HepG2 (cell line): ENCODE results near the gene LYSMD3. TPM values are rescaled to one million over a fixed set of nuclear protein-coding genes. Genes with fewer than 3 reads are reported as not detected.

Experiments used
- ATAC-seq: fragments of 200-7000 bp; cut with Tn5 transposase; 3 replicates; pipeline ENCODE4 v1.9.1; 2020; ENCODE audit warnings: mild to moderate bottlenecking, moderate library complexity
- BruUV-seq: library from RNA; stranded (reverse); fragments of 400-500 nt; replicated peaks from 2 replicates; lab custom pipeline; 2021; lab: Mats Ljungman, UMichigan
- CTCF ChIA-PET: fragments of 300-600 bp; formaldehyde crosslinking; extraction: SDS; loops from one replicate; lab custom pipeline; 2021; ENCODE audit warnings: low total read pairs, inconsistent platforms, low intra/inter-chr PET ratio; lab: Yijun Ruan, JAX
- POLR2A ChIA-PET: fragments of 350-600 bp; sonication (Branson Sonifier 250); formaldehyde crosslinking; loops from one replicate; lab custom pipeline; 2020; ENCODE audit warnings: antibody characterized with exemption, inconsistent platforms; lab: Yijun Ruan, JAX
- DNase-seq: peaks from one replicate; pipeline ENCODE4 v3.0.0-alpha.2; 2015; ENCODE audit warnings: low spot score
- FAIRE-seq: peaks from 3 replicates; lab custom pipeline; 2011; peaks lifted over from hg19 to GRCh38; lab: Jason Lieb, UNC
- H2AFZ ChIP-seq: one replicate; pipeline ENCODE4 v1.6.1; 2011; ENCODE audit warnings: low read length, inconsistent platforms
- H3K27ac ChIP-seq: fragments of 300-600 bp; 3 replicates; pipeline ENCODE4 v1.8.0; 2011; ENCODE audit warnings: mixed run types, mild to moderate bottlenecking, mixed read lengths, low read length, inconsistent platforms; ENCODE audit not compliant: insufficient read depth; ENCODE audit errors: extremely low read length
- H3K27me3 ChIP-seq, 2 experiments: fragments of 200-600 bp in 1 of 2; 2 replicates in 1 of 2; 3 replicates in 1 of 2; pipeline versions ENCODE4 v1.6.0 to v1.8.0; 2011; ENCODE audit warnings: low read length in 2 of 2, mild to moderate bottlenecking in 2 of 2, moderate library complexity in 2 of 2, inconsistent platforms in 1 of 2; ENCODE audit not compliant: insufficient read depth in 2 of 2, control insufficient read depth in 1 of 2
- H3K36me3 ChIP-seq, 2 experiments: fragments of 200-600 bp in 1 of 2; replicated peaks in 1 of 2; 2 replicates in 1 of 2; 3 replicates in 1 of 2; pipeline versions ENCODE4 v1.5.1 to v1.8.0; 2011; ENCODE audit warnings: low read length in 2 of 2, inconsistent platforms in 1 of 2; ENCODE audit not compliant: insufficient read depth in 2 of 2, control insufficient read depth in 1 of 2
- H3K4me1 ChIP-seq: 2 replicates; pipeline ENCODE4 v1.5.1; 2012; ENCODE audit warnings: low read length, inconsistent platforms; ENCODE audit not compliant: insufficient read depth
- H3K4me2 ChIP-seq: 2 replicates; pipeline ENCODE4 v1.6.0; 2011; ENCODE audit warnings: low read depth, low read length, inconsistent platforms
- H3K4me3 ChIP-seq, 3 experiments: fragments of 200-600 bp in 1 of 3; sonication (generic), shearing (Covaris generic) in 1 of 3; replicated peaks in 1 of 3; 2 replicates each; pipeline ENCODE4 v1.5.1; 2011 to 2016; ENCODE audit warnings: low read length in 3 of 3, inconsistent platforms in 2 of 3, low read depth in 2 of 3, mild to moderate bottlenecking in 2 of 3, control low read depth in 1 of 3, mixed read lengths in 1 of 3; ENCODE audit not compliant: insufficient read depth in 1 of 3
- H3K79me2 ChIP-seq: one replicate; pipeline ENCODE4 v1.6.1; 2011; ENCODE audit warnings: low read length, inconsistent platforms; ENCODE audit not compliant: insufficient read depth
- H3K9ac ChIP-seq: 2 replicates; pipeline ENCODE4 v1.6.0; 2011; ENCODE audit warnings: mild to moderate bottlenecking, low read depth, low read length, inconsistent platforms; ENCODE audit not compliant: insufficient read depth
- H3K9me3 ChIP-seq: 2 replicates; pipeline ENCODE4 v1.5.1; 2012; ENCODE audit warnings: mild to moderate bottlenecking, low read length
- H4K20me1 ChIP-seq: 2 replicates; pipeline ENCODE4 v1.6.0; 2011; ENCODE audit warnings: inconsistent platforms, mild to moderate bottlenecking, low read length, moderate library complexity; ENCODE audit not compliant: insufficient read depth
- CCDC6 ChIP-seq: sonication (generic); formaldehyde crosslinking; IDR thresholded peaks from 2 replicates; pipeline ENCODE4 v1.8.1; 2022; ENCODE audit warnings: mild to moderate bottlenecking, missing genetic modification reagents, moderate library complexity
- DMAP1 ChIP-seq: IDR thresholded peaks from 2 replicates; pipeline ENCODE4 v1.6.1; 2016
- FOXK2 ChIP-seq: fragments of 450-650 bp; IDR thresholded peaks from 2 replicates; pipeline ENCODE4 v1.6.1; 2016
- FOXP1 ChIP-seq, 2 experiments: fragments of 450-650 bp in 1 of 2; IDR thresholded peaks; 2 replicates each; pipeline ENCODE4 v1.6.1; 2017 to 2018; ENCODE audit warnings: antibody characterized with exemption in 1 of 2
- GPN1 ChIP-seq: sonication (generic); formaldehyde crosslinking; IDR thresholded peaks from 2 replicates; pipeline ENCODE4 v1.5.1; 2020; ENCODE audit warnings: missing genetic modification reagents, borderline replicate concordance
- IKZF1 ChIP-seq: fragments of 450-650 bp; IDR thresholded peaks from 2 replicates; pipeline ENCODE4 v1.7.1; 2016
- KAT8 ChIP-seq: IDR thresholded peaks from 2 replicates; pipeline ENCODE4 v1.6.1; 2016; ENCODE audit warnings: missing genetic modification reagents, missing compliant biosample characterization
- PHF20 ChIP-seq: sonication (generic); formaldehyde crosslinking; IDR thresholded peaks from 2 replicates; pipeline ENCODE4 v1.5.0; 2020; ENCODE audit warnings: mild to moderate bottlenecking, missing genetic modification reagents
- ZNF383 ChIP-seq: sonication (generic); formaldehyde crosslinking; IDR thresholded peaks from 2 replicates; pipeline ENCODE4 v1.4.0; 2020; ENCODE audit warnings: missing genetic modification reagents, mild to moderate bottlenecking, borderline replicate concordance
- ZNF468 ChIP-seq: sonication (generic); formaldehyde crosslinking; IDR thresholded peaks from 2 replicates; pipeline ENCODE4 v1.8.0; 2022; ENCODE audit warnings: mild to moderate bottlenecking, moderate library complexity, missing genetic modification reagents
- ZNF530 ChIP-seq: sonication (generic); formaldehyde crosslinking; IDR thresholded peaks from 2 replicates; pipeline ENCODE4 v1.5.0; 2020; ENCODE audit warnings: low read depth, mild to moderate bottlenecking, missing genetic modification reagents
- WGBS: methylation state at CpG from one replicate; pipeline ENCODE4 v1.1.6; 2017; ENCODE audit warnings: low lambda C conversion rate; 5-methylcytosine and 5-hydroxymethylcytosine counted together
- in situ Hi-C: cut with HindIII; loops from 2 replicates; pipeline ENCODE4 v1.10.0; 2017; ENCODE audit warnings: low pct_unique_long_range_greater_than_20kb; ENCODE audit not compliant: extremely low pct_ligation_motif_present
- intact Hi-C: fragments of 100-400 bp; cut with micrococcal nuclease; formaldehyde crosslinking; loops from one replicate; pipeline ENCODE4 v1.10.0; 2022; ENCODE audit not compliant: unreplicated experiment
- polyA plus RNA-seq, 8 experiments: library from polyadenylated mRNA; depleted of rRNA in 3 of 8; stranded (reverse) in 7 of 8; unstranded in 1 of 8; fragments of >200 nt; fragmentation: Illumina TruSeq in 4 of 8; extraction: Trizol in 4 of 8; gene quantifications; 2 replicates each; pipeline versions ENCODE4 v1.2.1 to v1.2.3, GENCODE V29; 2011 to 2016; ENCODE audit warnings: low read depth in 4 of 8, missing spikeins in 1 of 8, mixed read lengths in 1 of 8; ENCODE audit not compliant: insufficient read depth in 1 of 8
- total RNA-seq, 5 experiments: library from RNA; depleted of rRNA; stranded (reverse); fragments of >200 nt; fragmentation: Illumina TruSeq; extraction: Trizol; gene quantifications; 2 replicates each; pipeline ENCODE4 v1.2.3, GENCODE V29; 2016; ENCODE audit warnings: low read depth in 1 of 5
- TF ChIP-seq, protein P1 (sequence below): sonication (generic); formaldehyde crosslinking; IDR thresholded peaks from 2 replicates; pipeline ENCODE4 v1.5.1; 2020; ENCODE audit warnings: mild to moderate bottlenecking, missing genetic modification reagents
- TF ChIP-seq, protein P2 (sequence below): sonication (generic); formaldehyde crosslinking; conservative IDR thresholded peaks from 2 replicates; pipeline ENCODE4 v1.8.0; 2022; ENCODE audit warnings: mild to moderate bottlenecking, moderate library complexity, missing genetic modification reagents
- TF ChIP-seq, protein P3 (sequence below): IDR thresholded peaks from 2 replicates; pipeline ENCODE4 v1.6.1; 2018; ENCODE audit warnings: missing genetic modification reagents, mild to moderate bottlenecking, missing compliant biosample characterization
- TF ChIP-seq, protein P4 (sequence below): sonication (generic); formaldehyde crosslinking; IDR thresholded peaks from 2 replicates; pipeline ENCODE4 v1.5.1; 2020; ENCODE audit warnings: missing genetic modification reagents, mild to moderate bottlenecking, borderline replicate concordance
- TF ChIP-seq, protein P5 (sequence below): sonication (generic); formaldehyde crosslinking; IDR thresholded peaks from 2 replicates; pipeline ENCODE4 v1.8.1; 2023; ENCODE audit warnings: mild to moderate bottlenecking, missing genetic modification reagents

LYSMD3 gene
- total and polyA plus RNA-seq, 2 of the 13 experiments (the other 11 are each of a cell fraction or from before 2014, with no cell fraction given), result 9.1 to 13.8 TPM

DNA sequence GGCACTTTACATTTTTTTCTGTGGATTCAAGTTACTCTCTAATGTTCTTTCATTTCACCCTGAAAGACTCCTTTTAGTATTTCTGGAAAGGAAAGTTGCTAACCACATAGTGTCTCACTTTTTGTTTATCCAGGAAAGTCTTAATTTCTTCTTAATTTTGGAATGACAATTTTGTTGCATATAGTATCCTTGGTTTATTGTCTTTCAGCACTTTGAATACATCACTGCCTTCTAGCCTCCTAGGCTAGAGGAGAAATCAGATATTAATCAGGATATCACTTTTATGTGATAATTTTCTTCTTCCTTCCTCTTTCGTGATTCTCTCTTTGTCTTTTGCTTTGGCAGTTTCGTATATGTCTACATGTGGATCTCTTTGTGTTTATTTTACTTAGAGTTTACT lies 40.6 kb upstream of the LYSMD3 start:
- ATAC-seq, result no peak
- H2AFZ ChIP-seq, result no peak overlapping the region
- WGBS, result 1% methylated on average over 2 of the region's 2 CpGs
- no peak overlapping the region for H3K9ac ChIP-seq
- H3K36me3 ChIP-seq, result no peaks in the 10 kb centered on the region
- H3K9me3 ChIP-seq, result no peaks in the 10 kb centered on the region
- BruUV-seq, result no TSS peak
- no peaks in the 10 kb centered on the region for H3K27me3 ChIP-seq
- no peak overlapping the region for H3K4me2 ChIP-seq
- no peaks in the 10 kb centered on the region for H3K4me1 ChIP-seq
- H3K27ac ChIP-seq, result no peak overlapping the region
- no peaks in the 10 kb centered on the region for H3K79me2 ChIP-seq
- H3K4me3 ChIP-seq, result no peak overlapping the region
- POLR2A ChIA-PET, result no interaction called here
- H4K20me1 ChIP-seq, result no peaks in the 10 kb centered on the region
- CTCF ChIA-PET, result no interaction called here
- no peak for FAIRE-seq
- DNase-seq, result no peak
- intact Hi-C loops (no loop called here), in situ Hi-C loops (no loop called here)
- TF ChIP-seq, protein P1, sequence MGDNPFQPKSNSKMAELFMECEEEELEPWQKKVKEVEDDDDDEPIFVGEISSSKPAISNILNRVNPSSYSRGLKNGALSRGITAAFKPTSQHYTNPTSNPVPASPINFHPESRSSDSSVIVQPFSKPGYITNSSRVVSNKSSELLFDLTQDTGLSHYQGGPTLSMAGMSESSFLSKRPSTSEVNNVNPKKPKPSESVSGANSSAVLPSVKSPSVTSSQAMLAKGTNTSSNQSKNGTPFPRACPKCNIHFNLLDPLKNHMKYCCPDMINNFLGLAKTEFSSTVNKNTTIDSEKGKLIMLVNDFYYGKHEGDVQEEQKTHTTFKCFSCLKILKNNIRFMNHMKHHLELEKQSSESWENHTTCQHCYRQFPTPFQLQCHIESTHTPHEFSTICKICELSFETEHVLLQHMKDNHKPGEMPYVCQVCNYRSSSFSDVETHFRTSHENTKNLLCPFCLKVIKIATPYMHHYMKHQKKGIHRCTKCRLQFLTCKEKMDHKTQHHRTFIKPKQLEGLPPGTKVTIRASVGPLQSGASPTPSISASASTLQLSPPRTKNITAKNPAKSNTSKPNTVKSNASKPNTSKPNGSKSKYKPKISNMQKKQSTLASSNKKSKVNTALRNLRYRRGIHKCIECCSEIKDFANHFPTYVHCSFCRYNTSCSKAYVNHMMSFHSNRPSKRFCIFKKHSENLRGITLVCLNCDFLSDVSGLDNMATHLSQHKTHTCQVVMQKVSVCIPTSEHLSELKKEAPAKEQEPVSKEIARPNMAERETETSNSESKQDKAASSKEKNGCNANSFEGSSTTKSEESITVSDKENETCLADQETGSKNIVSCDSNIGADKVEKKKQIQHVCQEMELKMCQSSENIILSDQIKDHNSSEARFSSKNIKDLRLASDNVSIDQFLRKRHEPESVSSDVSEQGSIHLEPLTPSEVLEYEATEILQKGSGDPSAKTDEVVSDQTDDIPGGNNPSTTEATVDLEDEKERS (CRISPR knock-in tag), result no peak
- no peak for TF ChIP-seq GPN1
- TF ChIP-seq, protein P2, sequence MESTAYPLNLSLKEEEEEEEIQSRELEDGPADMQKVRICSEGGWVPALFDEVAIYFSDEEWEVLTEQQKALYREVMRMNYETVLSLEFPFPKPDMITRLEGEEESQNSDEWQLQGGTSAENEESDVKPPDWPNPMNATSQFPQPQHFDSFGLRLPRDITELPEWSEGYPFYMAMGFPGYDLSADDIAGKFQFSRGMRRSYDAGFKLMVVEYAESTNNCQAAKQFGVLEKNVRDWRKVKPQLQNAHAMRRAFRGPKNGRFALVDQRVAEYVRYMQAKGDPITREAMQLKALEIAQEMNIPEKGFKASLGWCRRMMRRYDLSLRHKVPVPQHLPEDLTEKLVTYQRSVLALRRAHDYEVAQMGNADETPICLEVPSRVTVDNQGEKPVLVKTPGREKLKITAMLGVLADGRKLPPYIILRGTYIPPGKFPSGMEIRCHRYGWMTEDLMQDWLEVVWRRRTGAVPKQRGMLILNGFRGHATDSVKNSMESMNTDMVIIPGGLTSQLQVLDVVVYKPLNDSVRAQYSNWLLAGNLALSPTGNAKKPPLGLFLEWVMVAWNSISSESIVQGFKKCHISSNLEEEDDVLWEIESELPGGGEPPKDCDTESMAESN (CRISPR knock-in tag), result no peak
- TF ChIP-seq, protein P3, sequence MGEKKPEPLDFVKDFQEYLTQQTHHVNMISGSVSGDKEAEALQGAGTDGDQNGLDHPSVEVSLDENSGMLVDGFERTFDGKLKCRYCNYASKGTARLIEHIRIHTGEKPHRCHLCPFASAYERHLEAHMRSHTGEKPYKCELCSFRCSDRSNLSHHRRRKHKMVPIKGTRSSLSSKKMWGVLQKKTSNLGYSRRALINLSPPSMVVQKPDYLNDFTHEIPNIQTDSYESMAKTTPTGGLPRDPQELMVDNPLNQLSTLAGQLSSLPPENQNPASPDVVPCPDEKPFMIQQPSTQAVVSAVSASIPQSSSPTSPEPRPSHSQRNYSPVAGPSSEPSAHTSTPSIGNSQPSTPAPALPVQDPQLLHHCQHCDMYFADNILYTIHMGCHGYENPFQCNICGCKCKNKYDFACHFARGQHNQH, result no peak
- TF ChIP-seq, protein P4, sequence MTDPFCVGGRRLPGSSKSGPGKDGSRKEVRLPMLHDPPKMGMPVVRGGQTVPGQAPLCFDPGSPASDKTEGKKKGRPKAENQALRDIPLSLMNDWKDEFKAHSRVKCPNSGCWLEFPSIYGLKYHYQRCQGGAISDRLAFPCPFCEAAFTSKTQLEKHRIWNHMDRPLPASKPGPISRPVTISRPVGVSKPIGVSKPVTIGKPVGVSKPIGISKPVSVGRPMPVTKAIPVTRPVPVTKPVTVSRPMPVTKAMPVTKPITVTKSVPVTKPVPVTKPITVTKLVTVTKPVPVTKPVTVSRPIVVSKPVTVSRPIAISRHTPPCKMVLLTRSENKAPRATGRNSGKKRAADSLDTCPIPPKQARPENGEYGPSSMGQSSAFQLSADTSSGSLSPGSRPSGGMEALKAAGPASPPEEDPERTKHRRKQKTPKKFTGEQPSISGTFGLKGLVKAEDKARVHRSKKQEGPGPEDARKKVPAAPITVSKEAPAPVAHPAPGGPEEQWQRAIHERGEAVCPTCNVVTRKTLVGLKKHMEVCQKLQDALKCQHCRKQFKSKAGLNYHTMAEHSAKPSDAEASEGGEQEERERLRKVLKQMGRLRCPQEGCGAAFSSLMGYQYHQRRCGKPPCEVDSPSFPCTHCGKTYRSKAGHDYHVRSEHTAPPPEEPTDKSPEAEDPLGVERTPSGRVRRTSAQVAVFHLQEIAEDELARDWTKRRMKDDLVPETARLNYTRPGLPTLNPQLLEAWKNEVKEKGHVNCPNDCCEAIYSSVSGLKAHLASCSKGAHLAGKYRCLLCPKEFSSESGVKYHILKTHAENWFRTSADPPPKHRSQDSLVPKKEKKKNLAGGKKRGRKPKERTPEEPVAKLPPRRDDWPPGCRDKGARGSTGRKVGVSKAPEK (CRISPR knock-in tag), result no peak
- TF ChIP-seq DMAP1 (CRISPR knock-in tag), result no peak
- TF ChIP-seq ZNF530 (CRISPR knock-in tag), result no peak
- TF ChIP-seq CCDC6 (CRISPR knock-in tag), result no peak
- TF ChIP-seq, protein P5, sequence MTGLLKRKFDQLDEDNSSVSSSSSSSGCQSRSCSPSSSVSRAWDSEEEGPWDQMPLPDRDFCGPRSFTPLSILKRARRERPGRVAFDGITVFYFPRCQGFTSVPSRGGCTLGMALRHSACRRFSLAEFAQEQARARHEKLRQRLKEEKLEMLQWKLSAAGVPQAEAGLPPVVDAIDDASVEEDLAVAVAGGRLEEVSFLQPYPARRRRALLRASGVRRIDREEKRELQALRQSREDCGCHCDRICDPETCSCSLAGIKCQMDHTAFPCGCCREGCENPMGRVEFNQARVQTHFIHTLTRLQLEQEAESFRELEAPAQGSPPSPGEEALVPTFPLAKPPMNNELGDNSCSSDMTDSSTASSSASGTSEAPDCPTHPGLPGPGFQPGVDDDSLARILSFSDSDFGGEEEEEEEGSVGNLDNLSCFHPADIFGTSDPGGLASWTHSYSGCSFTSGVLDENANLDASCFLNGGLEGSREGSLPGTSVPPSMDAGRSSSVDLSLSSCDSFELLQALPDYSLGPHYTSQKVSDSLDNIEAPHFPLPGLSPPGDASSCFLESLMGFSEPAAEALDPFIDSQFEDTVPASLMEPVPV, result no peak
- no peak for TF ChIP-seq PHF20 (CRISPR knock-in tag)
- no peak for TF ChIP-seq ZNF383
- no peak for TF ChIP-seq ZNF468 (CRISPR knock-in tag)
- no peak for TF ChIP-seq KAT8 (CRISPR knock-in tag)
- TF ChIP-seq IKZF1, result no peak
- TF ChIP-seq FOXK2, result no peak
- no peak for TF ChIP-seq FOXP1 (IDR thresholded peaks at IDR 0.05)
- TF ChIP-seq FOXP1 (CRISPR knock-in tag; IDR thresholded peaks at IDR 0.05), result no peak
